IPS-18c (cell line): Measurements from ENCODE around the gene GP1BB.
A peak's percentile ranks its signal among the peaks of the same experiment; 100 is the strongest.

Source experiments
- H3K4me3 ChIP-seq: 2 replicates; pipeline ENCODE4 v1.7.0; 2013; ENCODE audit warnings: low read depth, mild to moderate bottlenecking, low read length, moderate library complexity; ENCODE audit not compliant: insufficient read depth
- H3K9me3 ChIP-seq: one replicate; pipeline ENCODE4 v1.6.1; 2013; ENCODE audit warnings: mild to moderate bottlenecking, low read length, moderate library complexity; ENCODE audit not compliant: control insufficient read depth, insufficient read depth

Gene GP1BB

DNA sequence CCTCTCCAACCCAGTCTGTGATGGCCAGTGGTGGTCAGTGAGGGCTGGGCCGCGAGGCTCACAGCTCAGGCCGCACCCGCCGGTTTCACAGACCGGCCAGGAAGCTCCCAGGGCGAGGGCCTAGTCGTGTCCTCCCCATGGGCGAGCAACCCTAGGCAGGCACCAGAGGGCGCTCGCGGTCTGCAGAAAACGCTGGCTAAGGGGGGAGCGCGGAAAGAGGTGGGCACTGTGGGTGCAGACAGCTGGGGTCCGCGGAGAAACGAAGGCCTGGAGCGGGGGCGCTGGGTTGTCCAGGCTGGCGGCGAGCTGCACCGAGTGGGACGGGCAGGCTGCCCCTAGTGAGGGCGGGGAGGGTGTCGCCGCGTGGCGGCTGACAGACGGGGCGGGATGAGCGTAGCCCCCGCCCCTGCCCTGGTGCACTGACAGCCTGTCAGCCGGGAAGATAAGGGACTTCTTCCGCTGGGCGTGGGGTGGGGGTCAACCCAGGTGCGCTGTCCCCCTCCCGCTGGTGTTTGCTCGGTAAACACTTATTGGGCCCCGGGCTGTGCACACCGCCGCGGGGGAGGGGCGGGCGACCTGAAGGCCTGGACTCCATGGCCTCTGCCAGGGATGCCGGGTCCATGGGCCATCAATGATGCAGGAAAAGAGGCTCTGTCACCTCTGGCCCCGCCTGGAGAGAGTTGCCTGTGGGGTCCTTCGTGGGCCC lies 7.5 kb downstream of the GP1BB start:
- Histone ChIP-seq H3K9me3 (no peaks in the 10 kb centered on the region), H3K4me3 (peak overlapping the region; percentile 53)

DNA sequence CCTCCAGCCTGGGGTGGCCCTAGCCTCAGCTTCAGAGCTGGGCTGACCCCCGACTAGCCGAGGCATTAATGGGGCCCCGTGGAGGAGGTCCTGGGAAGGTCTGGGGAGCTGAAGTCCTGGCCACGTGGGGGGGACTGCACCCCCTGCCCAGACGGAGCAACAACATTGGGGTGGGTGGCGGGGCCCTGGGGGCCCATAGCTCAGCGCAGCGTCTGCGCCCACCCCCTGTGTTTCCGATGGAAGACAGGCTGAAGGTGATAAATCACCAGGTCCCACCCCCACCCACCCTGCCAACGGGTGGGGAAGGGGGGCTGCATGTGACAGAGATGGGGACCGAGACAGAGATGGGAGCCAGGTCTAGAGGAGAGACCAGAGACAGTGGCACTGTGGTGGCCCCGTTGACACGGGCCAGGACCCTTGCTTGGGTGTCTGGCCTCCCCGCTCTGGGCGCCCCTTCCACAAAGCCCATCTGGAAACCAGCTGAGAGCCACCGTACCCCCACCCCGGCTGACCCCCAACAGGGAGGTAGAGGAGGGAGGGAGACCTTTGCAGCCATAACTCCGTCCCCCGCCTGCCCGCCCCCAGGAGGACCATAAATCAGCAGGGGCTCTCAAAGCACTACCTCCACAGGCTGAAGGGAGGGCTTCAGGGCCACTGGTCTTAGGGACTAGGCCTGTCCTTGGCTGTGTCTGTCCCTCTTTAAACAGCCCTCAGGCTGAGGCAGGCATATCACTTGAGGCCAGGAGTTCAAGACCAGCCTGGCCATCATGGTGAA lies 8.2 kb downstream of the GP1BB start:
- H3K4me3 ChIP-seq: no peak overlapping the region
- no peaks in the 10 kb centered on the region for H3K9me3 ChIP-seq

DNA sequence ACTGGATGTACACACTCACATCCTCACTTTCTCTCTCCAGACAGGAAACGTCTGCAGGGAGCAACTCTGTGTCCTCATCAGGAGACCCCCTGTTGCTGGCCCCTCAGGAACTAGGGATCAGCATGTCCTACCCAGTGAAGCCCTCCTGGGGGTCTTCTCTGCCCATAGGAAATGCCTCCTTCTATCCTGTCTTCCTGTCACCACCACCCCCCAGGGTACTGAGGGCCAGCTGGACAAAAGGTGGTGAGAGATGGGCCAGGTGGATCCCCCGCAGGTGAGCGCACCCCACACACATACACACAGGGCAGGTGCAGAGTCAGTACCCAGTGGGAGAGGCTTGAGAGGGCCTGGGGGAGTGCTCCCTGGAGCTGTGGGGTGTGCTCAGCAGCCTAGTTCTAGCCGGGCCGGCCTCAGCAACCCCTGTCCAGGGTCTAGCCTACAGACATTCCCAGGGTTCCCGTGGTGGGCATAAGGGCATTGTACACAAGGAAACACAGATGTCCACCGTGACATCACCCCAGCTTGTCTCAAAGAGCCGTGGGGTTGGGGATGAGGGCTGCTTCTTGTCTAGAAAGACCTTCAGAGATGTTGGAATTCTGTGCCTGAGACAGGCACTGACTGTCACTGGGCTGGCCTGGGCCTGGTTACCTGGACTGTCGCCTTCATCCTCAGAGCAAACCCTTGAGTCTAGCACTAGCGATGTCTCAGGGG lies 9.2 kb downstream of the GP1BB start:
- no peak overlapping the region for H3K4me3 ChIP-seq
- no peaks in the 10 kb centered on the region for H3K9me3 ChIP-seq

DNA sequence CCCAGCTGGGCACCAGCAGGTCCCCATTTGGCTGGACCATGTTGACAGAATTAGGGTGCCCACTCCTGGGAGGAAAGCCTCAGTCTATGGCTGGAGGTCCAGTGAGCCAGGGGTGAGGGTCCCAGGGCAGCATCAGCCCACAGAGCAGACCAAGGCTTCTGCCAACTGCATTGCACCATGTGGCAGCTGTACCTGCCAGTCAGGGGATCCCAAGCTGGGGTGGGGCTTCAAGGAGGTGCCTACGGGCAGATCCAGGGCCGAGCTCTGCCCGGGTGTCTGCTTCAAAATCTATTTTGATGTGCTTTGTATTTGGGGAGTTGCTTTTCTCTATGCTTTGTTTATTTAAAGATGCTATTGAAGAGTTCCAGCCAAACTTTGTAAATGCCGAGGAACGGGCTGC lies 10.4 kb downstream of the GP1BB start:
- no peak overlapping the region for H3K4me3 ChIP-seq
- no peaks in the 10 kb centered on the region for H3K9me3 ChIP-seq

DNA sequence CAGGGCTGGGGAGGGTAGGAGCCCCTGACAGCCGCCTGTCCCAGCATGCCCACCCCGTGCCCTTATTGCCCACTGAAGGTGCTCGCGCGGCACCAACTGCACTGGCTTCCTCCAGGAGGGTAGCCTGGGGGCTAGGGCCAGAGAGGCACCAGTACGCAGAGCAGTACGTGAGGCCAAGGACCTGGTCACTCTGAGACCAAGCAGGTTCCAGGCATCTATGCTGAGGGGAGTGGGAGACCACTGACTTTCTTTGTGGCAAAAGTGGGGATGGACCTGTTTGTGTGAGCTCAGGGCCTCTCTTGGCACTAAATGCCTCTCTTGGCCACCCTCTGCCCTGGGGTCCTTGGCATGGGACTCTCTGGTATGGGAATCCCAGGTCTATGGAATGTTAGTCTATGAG lies 10.8 kb downstream of the GP1BB start:
- H3K4me3 ChIP-seq: no peak overlapping the region
- H3K9me3 ChIP-seq: no peaks in the 10 kb centered on the region

DNA sequence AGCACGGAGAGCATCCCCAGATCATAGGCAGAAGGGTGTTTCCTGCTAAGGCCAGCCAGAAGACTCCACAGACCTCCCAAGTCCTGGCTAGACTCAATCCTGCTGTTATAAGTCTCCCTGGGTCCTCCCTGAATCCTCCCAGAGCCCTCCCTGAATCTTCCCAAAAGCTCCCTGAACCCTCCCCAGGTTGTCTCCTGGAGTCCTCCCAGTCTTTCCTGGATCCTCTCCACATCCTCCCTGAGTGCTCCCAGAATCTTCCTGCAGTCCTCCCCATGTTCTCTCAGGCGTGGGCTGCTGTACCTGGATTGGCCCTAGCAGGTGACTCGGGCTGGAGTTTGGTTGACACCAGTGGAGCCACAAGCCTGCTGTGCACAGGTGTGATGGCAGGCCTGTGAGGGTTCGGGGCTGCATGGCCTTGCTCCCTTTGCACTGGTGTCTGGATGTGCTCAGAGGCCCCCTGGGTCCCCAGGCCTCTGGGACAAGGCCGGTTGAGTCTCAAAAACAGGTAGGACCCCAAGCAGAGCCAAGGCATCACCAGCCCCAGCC lies 11.6 kb downstream of the GP1BB start:
- no peaks in the 10 kb centered on the region for H3K9me3 ChIP-seq
- H3K4me3 ChIP-seq: no peak overlapping the region

DNA sequence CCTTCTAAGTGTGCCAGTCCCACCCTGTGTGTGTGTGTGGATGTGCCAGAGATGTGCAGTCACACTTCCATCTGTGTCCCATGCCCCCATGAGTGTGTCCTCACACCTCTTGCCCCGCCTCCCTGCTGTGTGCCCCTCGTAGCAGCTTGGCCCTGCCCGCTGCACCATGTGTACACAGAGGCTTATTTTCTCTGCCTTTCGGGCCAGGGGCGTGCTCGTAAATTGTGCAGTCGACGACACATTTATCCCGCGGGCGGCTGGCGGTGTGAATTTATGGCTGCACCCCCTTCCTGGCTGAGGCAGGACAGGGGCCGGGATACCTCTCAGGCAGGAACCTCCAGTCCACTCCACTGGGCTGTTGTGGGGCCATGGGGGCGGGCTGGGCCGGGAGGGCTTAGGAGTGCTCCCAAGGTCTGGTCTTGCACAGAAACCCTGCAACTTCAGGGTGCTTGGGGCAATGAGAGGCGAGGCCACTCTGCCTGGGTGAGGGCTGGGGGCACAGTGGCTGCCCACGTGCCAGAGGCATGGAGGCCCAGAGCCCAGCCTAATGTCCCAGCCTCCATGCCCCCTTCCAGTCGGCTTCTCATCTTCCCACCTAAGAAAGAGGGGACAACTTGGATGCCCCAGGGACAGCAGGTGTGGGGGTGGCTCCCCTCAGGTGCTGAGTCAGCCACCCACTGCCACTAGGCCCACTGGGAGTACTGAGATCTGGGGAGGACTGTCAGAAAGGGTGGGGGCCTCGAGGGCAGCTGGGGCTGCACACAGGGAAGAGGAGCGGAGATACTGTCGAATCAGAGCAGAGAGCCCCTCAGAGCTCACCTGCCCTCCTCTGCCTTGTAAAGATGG lies 12.5 kb downstream of the GP1BB start:
- H3K9me3 ChIP-seq: no peaks in the 10 kb centered on the region
- H3K4me3 ChIP-seq: no peak overlapping the region

DNA sequence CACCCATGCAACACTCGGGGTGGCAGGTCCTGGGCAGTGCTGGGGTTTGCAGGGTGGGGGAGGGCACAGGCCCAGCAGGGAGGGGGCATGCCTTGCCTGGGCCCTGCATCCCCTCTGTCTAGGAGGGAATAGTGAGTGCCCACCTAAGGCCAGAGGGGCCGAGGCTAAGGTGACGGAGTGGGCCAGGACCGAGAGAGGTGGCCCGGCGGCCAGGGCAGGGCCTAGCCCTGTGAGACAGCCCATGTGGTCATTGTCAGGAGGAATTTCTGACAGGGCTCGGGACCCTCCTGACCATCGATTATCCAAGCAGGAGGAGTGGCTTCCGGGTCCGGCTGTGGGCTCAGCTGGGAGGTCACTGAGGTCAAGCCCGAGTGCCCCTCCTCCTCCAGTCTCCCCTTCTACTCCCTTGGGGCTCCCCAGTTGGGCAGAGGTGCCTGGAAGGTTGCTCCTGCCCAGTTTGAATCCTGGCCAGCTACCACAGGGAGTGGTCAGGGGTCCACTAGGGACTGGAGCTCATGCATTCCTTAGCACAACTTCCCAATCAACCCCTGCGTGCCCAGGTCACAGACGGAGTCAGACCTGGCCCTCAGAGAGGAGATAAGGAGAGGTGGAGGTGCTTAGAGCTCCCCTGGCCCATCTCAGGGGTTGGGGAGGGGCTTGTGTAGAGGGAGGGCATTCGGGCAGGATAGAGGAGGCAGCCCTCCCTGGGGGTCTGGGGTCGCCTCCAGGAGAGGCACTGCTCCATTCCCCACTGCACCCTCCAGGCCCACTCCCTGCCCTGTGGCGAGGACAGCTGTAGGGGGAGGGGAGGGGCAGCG lies 14.7 kb downstream of the GP1BB start:
- no peak overlapping the region for H3K4me3 ChIP-seq

DNA sequence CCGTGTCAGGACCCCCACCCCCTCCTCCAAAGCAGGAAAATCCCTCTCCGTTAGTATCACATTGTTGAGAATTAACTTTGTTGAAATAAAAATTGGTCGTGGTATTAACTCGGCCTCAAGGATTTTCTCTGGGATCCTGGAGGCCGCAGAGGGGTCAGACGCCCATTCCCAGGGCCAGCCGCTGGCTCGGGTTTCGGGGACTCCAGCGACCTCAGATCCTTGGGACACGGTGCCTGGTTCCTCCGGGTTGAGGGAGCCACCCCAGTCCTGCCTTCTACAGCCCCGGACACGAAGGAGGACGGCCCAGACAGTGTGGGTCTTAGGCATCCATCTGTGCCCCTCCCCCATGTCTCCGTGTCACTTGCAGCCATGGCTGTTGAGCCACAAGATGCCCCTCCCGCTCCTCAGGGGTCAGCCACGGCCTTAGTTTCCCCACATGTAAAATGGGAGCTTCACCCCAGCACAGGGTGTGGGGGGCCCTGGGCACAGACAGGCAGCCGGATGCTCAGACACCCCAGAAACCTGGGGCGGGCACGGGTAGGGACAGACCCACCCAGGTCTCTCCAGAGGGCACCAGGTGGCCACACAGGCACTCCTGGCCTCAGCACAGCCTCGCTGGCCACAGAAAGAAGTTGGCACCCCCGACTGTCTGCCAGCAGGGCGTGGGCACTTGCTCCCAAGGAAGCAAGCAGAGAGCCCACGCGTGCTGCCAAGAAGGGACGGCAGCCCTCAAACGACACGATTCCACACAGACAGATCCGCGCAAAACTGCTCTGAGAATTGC lies 15.5 kb downstream of the GP1BB start:
- no peaks in the 10 kb centered on the region for H3K9me3 ChIP-seq
- no peak overlapping the region for H3K4me3 ChIP-seq

More for the DNA sequence above, 14.7 kb downstream of the GP1BB start:
- H3K9me3 ChIP-seq: no peaks in the 10 kb centered on the region

DNA sequence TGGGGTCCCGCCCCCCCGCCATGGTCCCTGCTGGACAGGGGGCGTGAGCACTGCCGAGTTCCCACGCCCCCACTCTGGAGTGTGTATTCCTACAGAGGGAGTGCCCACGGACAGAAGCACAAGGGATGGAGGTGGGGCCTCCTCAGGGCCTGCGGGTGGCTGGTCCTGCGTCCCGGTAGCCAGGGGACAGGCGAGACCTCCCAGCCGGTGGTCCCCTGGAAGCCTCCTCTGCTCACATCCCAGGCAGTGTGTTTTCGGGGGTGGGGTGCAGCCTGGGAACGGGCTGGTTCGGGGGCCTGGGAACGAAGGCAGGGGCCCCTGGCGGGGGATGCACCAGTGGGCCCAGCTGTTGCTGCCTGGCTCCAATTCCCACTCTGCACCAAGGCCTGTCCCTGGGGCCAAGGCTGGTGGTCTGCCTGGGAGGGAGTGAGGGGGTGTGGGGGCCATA lies 16.1 kb downstream of the GP1BB start:
- H3K4me3 ChIP-seq: no peak overlapping the region

DNA sequence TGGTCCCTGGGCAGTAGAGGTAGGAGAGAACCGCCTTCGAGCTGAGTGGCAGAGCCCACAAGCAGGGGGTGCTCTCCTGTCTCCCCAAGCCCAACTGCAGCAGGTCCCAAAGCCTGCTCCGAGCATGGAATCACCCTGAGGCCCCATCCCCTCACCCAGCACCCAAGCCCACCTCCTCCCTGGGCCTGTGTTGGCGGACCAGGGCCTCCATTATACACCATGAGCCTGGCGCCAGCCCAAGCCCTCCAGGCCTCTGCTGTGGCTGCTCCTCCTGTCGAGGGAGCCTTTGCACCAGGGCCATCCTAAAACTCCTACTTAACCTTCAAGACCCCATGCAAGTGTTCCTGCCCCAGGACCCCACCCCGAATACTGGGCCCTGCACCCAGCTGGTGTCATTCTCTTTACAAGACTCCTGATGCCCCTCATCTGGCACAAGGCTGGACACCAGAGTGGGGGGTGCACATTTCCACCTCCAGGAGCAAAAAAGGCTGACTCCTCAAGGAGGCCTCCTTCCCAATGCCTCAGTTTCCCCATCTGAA lies 16.6 kb downstream of the GP1BB start:
- Histone ChIP-seq H3K4me3 (no peak overlapping the region), H3K9me3 (no peaks in the 10 kb centered on the region)

More for the DNA sequence above, 16.1 kb downstream of the GP1BB start:
- H3K9me3 ChIP-seq: no peaks in the 10 kb centered on the region

DNA sequence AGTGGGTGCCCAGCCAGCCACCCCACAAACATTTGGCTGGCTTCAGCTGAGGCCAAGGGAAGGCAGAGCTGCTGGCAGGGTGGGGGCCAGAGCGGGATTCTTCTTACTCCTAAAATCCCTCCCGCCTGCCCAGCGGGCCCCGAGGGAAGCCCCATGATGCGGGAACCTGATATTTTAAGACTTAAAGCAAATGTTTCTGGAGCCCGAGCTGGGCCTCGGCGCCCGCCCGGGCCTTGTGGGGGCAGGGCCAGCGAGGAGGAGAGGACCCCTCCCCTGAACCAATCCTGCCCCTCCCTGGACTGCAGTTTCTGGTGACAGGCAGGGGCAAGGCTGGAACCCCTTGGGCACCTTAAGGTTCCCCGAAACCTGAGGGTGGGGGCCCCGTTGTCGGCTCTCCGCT lies 17.2 kb downstream of the GP1BB start:
- Histone ChIP-seq H3K9me3 (no peaks in the 10 kb centered on the region), H3K4me3 (no peak overlapping the region)

DNA sequence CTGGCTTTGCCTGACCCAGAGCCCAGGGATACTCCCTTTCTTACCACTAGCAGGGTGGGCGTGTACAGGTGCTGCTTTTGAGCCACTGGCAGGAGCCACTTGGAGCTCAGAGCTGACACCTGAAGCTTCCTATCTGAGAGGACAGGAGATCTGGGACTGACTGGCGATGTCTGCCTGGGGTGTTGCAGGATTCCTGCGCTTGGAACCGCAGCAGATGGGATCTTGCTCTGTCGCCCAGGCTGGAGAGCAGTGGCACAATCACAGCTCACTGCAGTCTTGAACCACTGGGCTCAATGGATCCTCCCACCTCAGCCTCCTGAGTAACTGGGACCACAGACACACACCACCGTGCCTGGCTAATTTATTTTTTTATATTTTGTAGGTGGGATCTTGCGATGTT lies 17.7 kb downstream of the GP1BB start:
- H3K9me3 ChIP-seq: no peaks in the 10 kb centered on the region
- no peak overlapping the region for H3K4me3 ChIP-seq

DNA sequence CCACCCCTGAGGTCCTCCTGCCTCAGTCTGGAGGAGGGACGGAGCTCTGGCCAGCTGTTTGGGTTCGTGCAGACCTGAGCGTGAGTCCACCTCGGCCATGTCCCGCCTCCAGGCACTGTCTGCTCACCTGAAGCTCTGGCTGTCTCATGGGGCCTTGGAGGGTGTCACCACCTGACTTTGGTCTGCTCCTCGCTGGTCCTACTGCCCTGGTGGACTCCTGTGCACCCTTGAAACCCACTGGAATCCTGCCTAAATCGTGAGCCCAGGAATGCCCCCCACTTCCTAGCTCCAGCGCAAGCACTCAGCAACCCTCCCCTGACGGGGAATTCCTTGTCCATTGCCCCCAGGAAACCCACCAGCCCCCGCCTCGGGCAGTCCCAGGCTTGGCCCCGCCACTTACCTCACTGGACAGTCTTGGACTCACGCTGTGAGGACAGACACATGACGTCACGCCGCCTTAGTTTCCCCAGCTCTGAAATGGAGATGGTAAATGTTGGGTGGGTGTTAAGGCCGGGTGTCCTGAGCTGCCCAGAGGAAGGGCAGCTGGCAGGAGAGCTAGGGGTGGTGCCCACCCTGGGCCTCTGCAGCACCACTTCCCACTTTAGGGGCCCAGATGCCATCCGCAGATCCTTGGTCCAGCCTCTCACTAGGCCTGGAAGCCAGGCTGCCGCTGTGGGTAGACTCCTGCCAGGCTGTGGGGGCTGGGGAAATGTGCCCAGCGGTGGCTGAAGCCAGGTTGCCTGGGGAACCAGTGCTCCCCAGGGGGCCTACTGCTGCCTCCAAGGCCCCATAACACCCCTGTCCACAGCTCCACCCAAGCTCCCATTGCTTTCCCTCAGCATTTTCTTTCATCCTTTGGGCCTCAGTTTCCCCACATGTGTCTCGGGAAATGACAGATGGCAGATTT lies 19.1 kb downstream of the GP1BB start:
- H3K4me3 ChIP-seq: no peak overlapping the region
- no peaks in the 10 kb centered on the region for H3K9me3 ChIP-seq
